Body of pancreas (tissue), 4 donors: ENCODE results near the gene MAST4. TPM values are rescaled to one million over a fixed set of nuclear protein-coding genes. Genes with fewer than 3 reads are reported as not detected.

ENCODE experiments used
- ATAC-seq: fragments of 150-250 bp; one replicate; pipeline ENCODE4 v1.9.1; 2016
- DNase-seq, 4 donors: peaks; one replicate each; pipeline ENCODE4 v3.0.0-alpha.2; 2019
- H3K27ac ChIP-seq, 4 donors: fragments of 200-600 bp; sonication (generic); 1 replicate in 3 of 4; 2 replicates in 1 of 4; pipeline versions ENCODE4 v1.5.1 to v1.6.1; 2016 to 2019; ENCODE audit warnings: mild to moderate bottlenecking in 1 of 4, mixed read lengths in 1 of 4, moderate library complexity in 1 of 4
- H3K27me3 ChIP-seq, 2 donors: fragments of 200-600 bp; sonication (generic); one replicate each; pipeline ENCODE4 v1.6.0; 2016; ENCODE audit warnings: mild to moderate bottlenecking in 1 of 2
- H3K36me3 ChIP-seq, 2 donors: fragments of 200-600 bp; sonication (generic); replicated peaks in 1 of 2; 2 replicates each; pipeline ENCODE4 v1.5.1; 2016; ENCODE audit warnings: low read depth in 2 of 2; ENCODE audit not compliant: insufficient read depth in 1 of 2
- H3K4me1 ChIP-seq: fragments of 200-600 bp; sonication (generic); one replicate; pipeline ENCODE4 v1.6.0; 2016
- H3K4me3 ChIP-seq, 2 donors: fragments of 200-600 bp; sonication (generic); 1 replicate in 1 of 2; 2 replicates in 1 of 2; pipeline ENCODE4 v1.5.1; 2016 to 2019
- H3K9me3 ChIP-seq, 3 donors: fragments of 200-600 bp; sonication (generic); 1 replicate in 2 of 3; 2 replicates in 1 of 3; pipeline ENCODE4 v1.5.1; 2016
- POLR2A ChIP-seq, 3 donors: fragments of 450-650 bp; IDR thresholded peaks; one replicate each; pipeline ENCODE4 v1.6.1; 2016; ENCODE audit warnings: antibody characterized with exemption in 3 of 3, mild to moderate bottlenecking in 2 of 3
- WGBS, 2 donors: methylation state at CpG; one replicate each; pipeline ENCODE4 v1.1.5; 2017; 5-methylcytosine and 5-hydroxymethylcytosine counted together
- intact Hi-C: fragments of 100-400 bp; cut with DNase I; formaldehyde crosslinking; loops from one replicate; pipeline ENCODE4 v1.15.1; 2023
- total RNA-seq, 2 donors: library from RNA; depleted of rRNA; stranded (reverse); fragments of >200 nt; gene quantifications; one replicate each; pipeline ENCODE4 v1.1.0, GENCODE V29; 2016
- TF ChIP-seq, protein P1 (sequence below), 7 experiments: fragments of 450-650 bp in 4 of 7; fragments of 200-600 bp in 3 of 7; sonication (generic) in 3 of 7; IDR thresholded peaks; one replicate each; pipeline ENCODE4 v1.5.1; 2016 to 2019; ENCODE audit warnings: antibody characterized with exemption in 7 of 7

MAST4 gene
- total RNA-seq, 2 donors from 2014 or later, result 17.9 to 29.7 TPM

GRCh38 chr5:67003935-67004729, 407.9 kb downstream of the MAST4 start:
- Histone ChIP-seq H3K36me3 (no peaks in the 10 kb centered on the region), H3K27me3 (no peaks in the 10 kb centered on the region), H3K27ac (peak overlapping the region; percentile 75 to 92 (median 90)), H3K4me1 (peaks cover 36% of the 10 kb centered on the region), H3K4me3 (peak overlapping the region; percentile 11 to 43), H3K9me3 (no peaks in the 10 kb centered on the region)
- ATAC-seq (peak; percentile 90), DNase-seq (peak; percentile 85 to 92 (median 89))
- peak; percentile 65 to 92 (median 88) for TF ChIP-seq POLR2A (IDR thresholded peaks at IDR 0.05)
- TF ChIP-seq, protein P1, sequence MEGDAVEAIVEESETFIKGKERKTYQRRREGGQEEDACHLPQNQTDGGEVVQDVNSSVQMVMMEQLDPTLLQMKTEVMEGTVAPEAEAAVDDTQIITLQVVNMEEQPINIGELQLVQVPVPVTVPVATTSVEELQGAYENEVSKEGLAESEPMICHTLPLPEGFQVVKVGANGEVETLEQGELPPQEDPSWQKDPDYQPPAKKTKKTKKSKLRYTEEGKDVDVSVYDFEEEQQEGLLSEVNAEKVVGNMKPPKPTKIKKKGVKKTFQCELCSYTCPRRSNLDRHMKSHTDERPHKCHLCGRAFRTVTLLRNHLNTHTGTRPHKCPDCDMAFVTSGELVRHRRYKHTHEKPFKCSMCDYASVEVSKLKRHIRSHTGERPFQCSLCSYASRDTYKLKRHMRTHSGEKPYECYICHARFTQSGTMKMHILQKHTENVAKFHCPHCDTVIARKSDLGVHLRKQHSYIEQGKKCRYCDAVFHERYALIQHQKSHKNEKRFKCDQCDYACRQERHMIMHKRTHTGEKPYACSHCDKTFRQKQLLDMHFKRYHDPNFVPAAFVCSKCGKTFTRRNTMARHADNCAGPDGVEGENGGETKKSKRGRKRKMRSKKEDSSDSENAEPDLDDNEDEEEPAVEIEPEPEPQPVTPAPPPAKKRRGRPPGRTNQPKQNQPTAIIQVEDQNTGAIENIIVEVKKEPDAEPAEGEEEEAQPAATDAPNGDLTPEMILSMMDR (IDR thresholded peaks at IDR 0.05), result peak in 2 of 7 experiments; percentile 2
- WGBS, 2 donors, result 0% methylated on average over 31 to 53 of the region's 54 CpGs
- intact Hi-C loops, result no loop called here

- Histone ChIP-seq H3K27ac (peak overlapping the region; percentile 75 to 92 (median 90)), H3K36me3 (no peaks in the 10 kb centered on the region), H3K4me3 (peak overlapping the region; percentile 11 to 43), H3K4me1 (peaks cover 42% of the 10 kb centered on the region), H3K27me3 (no peaks in the 10 kb centered on the region), H3K9me3 (no peaks in the 10 kb centered on the region)
- no peak for TF ChIP-seq POLR2A (IDR thresholded peaks at IDR 0.05)
- TF ChIP-seq, protein P1 (IDR thresholded peaks at IDR 0.05), result no peak
- intact Hi-C loops, result no loop called here
- WGBS, 2 donors, result 13 to 21% methylated on average over 11 of the region's 11 CpGs
- no peak for ATAC-seq
- no peak for DNase-seq
Observed at GRCh38 chr5:67004730-67005350, 408.6 kb downstream of the MAST4 start.

DNA sequence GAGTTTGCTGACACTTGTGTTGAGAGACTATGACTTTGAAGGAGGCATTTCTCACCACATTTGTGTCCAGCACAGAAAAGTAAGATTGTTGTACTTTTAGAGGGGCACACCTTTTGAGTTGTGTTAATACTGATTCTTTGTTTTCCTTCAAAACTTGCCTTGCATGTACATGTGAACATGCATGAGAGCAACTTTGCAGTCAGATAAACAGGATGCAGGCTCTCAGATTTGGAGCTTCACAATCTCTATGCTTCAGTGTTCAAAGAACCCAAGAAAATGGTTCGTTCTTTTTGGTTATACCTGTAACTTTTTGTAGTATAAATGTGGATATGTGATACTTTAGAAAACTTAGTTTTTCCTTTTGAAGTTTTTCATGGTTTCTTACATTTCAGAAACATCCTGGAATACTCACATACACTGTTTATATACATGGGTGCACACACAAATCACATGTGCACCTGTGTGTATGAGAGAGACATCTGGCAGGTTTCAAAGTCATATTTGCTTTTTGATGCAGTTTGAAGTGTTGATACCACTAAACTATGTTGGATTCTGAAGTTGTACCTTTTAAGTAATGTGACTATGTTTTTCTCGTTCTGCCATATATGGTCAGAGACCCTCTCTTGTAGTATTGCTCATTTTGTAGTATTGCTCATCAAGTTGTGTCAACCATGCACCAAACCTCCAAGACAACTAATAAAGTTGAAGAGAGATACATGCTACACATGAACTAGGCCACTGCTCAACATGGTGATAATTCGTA, 409.7 kb downstream of the MAST4 start:
- ATAC-seq (no peak), DNase-seq (no peak)
- H3K4me3 ChIP-seq, result no peak overlapping the region
- intact Hi-C loops, result no loop called here
- no peaks in the 10 kb centered on the region for H3K27me3 ChIP-seq
- H3K36me3 ChIP-seq, result no peaks in the 10 kb centered on the region
- H3K9me3 ChIP-seq, result no peaks in the 10 kb centered on the region
- H3K27ac ChIP-seq, result no peak overlapping the region
- no peak for TF ChIP-seq POLR2A (IDR thresholded peaks at IDR 0.05)
- TF ChIP-seq, protein P1 (IDR thresholded peaks at IDR 0.05), result no peak
- 71 to 75% methylated on average over 3 of the region's 3 CpGs for WGBS, 2 donors
- H3K4me1 ChIP-seq, result peaks cover 42% of the 10 kb centered on the region

DNA sequence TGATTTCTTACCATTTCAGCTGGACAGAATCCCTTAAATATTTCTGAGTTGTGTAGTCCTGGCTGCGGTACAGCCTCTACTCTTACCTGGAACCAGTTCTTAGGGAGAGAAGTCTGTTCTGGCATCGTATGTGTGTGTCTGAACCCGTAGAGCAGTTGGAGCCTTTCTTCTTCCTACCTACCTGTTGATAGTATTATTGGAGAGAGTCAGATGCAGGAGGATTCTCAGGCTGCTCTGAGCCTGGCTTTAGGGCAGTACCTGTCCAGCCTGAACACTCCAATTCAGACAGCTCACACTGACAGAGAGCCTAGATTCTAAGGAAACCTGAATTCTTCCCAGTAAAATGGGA, 410.3 kb downstream of the MAST4 start:
- 81 to 83% methylated on average over 3 of the region's 3 CpGs for WGBS, 2 donors
- Histone ChIP-seq H3K27ac (no peak overlapping the region), H3K4me1 (peaks cover 42% of the 10 kb centered on the region), H3K27me3 (no peaks in the 10 kb centered on the region), H3K9me3 (no peaks in the 10 kb centered on the region), H3K4me3 (no peak overlapping the region), H3K36me3 (no peaks in the 10 kb centered on the region)
- ATAC-seq (no peak), DNase-seq (no peak)
- TF ChIP-seq POLR2A (IDR thresholded peaks at IDR 0.05), result no peak
- TF ChIP-seq, protein P1 (IDR thresholded peaks at IDR 0.05), result no peak
- intact Hi-C loops, result no loop called here
